PC-9 (cell line): Measurements from ENCODE around the gene FMR1NB. TPM values are rescaled to one million over a fixed set of nuclear protein-coding genes. Genes with fewer than 3 reads are reported as not detected.

ENCODE experiments used
- BruUV-seq: library from RNA; stranded (reverse); fragments of 400-500 nt; replicated peaks from 2 replicates; lab custom pipeline; 2021; lab: Mats Ljungman, UMichigan
- CTCF ChIA-PET: fragments of 300-600 bp; sonication (Branson Sonifier 250); formaldehyde crosslinking; loops from one replicate; lab custom pipeline; 2022; ENCODE audit warnings: antibody characterized with exemption; lab: Charles Lee
- POLR2A ChIA-PET: fragments of 300-600 bp; sonication (Branson Sonifier 250); formaldehyde crosslinking; loops from one replicate; lab custom pipeline; 2022; ENCODE audit warnings: antibody characterized with exemption; ENCODE audit not compliant: unreplicated experiment; lab: Charles Lee
- DNase-seq, 2 experiments: peaks; one replicate each; pipeline versions ENCODE4 v3.0.0 to v3.0.0-alpha.2; 2015 to 2022; ENCODE audit warnings: mixed read lengths in 1 of 2
- H2AFZ ChIP-seq: fragments of 200-600 bp; sonication (generic); 2 replicates; pipeline ENCODE4 v1.8.1; 2017; ENCODE audit warnings: antibody characterized with exemption
- H3F3A ChIP-seq: fragments of 200-600 bp; sonication (generic); 2 replicates; pipeline ENCODE4 v1.8.1; 2017; ENCODE audit warnings: antibody characterized with exemption, mild to moderate bottlenecking, low read depth; ENCODE audit not compliant: insufficient read depth
- H3K27ac ChIP-seq: fragments of 200-600 bp; sonication (generic); 2 replicates; pipeline ENCODE4 v1.6.1; 2016; ENCODE audit warnings: mixed run types
- H3K27me3 ChIP-seq: fragments of 200-600 bp; sonication (generic); 2 replicates; pipeline ENCODE4 v1.6.1; 2016; ENCODE audit warnings: low read depth, mixed run types; ENCODE audit not compliant: insufficient read depth
- H3K36me3 ChIP-seq: fragments of 200-600 bp; sonication (generic); 2 replicates; pipeline ENCODE4 v1.6.1; 2016; ENCODE audit warnings: low read depth, mixed run types
- H3K4me1 ChIP-seq: fragments of 200-600 bp; sonication (generic); replicated peaks from 2 replicates; pipeline ENCODE4 v1.6.1; 2016; ENCODE audit warnings: mixed run types; ENCODE audit not compliant: insufficient read depth
- H3K4me2 ChIP-seq: fragments of 200-600 bp; sonication (generic); 2 replicates; pipeline ENCODE4 v1.6.1; 2017; ENCODE audit warnings: mixed run types
- H3K4me3 ChIP-seq: fragments of 200-600 bp; sonication (generic); 2 replicates; pipeline ENCODE4 v1.6.1; 2016; ENCODE audit warnings: mixed run types
- H3K79me2 ChIP-seq: fragments of 200-600 bp; sonication (generic); 2 replicates; pipeline ENCODE4 v1.6.1; 2017; ENCODE audit warnings: low read depth, mixed run types
- H3K9me2 ChIP-seq: fragments of 200-600 bp; sonication (generic); 2 replicates; pipeline ENCODE4 v1.8.1; 2017; ENCODE audit warnings: mild to moderate bottlenecking; ENCODE audit not compliant: insufficient read depth
- H3K9me3 ChIP-seq: fragments of 200-600 bp; sonication (generic); 2 replicates; pipeline ENCODE4 v1.8.1; 2016; ENCODE audit warnings: low read depth; ENCODE audit not compliant: insufficient read depth
- H4K20me1 ChIP-seq: fragments of 200-600 bp; sonication (generic); 2 replicates; pipeline ENCODE4 v1.8.1; 2017; ENCODE audit not compliant: insufficient read depth
- EZH2 ChIP-seq: fragments of 200-600 bp; sonication (generic); IDR thresholded peaks from 2 replicates; pipeline ENCODE4 v1.8.0; 2017; ENCODE audit warnings: antibody characterized with exemption, low read depth
- intact Hi-C: fragments of 100-400 bp; cut with micrococcal nuclease; formaldehyde crosslinking; loops from one replicate; pipeline ENCODE4 v1.10.0; 2022; ENCODE audit not compliant: unreplicated experiment
- total RNA-seq: library from RNA; stranded (reverse); gene quantifications from 2 replicates; pipeline ENCODE4 v1.2.3, GENCODE V29; 2021
- TF ChIP-seq, protein P1 (sequence below): fragments of 200-600 bp; sonication (generic); conservative IDR thresholded peaks from 2 replicates; pipeline ENCODE4 v1.6.1; 2017; ENCODE audit warnings: mixed run types, antibody characterized with exemption, mild to moderate bottlenecking, moderate library complexity

FMR1NB gene
- total RNA-seq, 1 experiment from 2014 or later: not detected

DNA sequence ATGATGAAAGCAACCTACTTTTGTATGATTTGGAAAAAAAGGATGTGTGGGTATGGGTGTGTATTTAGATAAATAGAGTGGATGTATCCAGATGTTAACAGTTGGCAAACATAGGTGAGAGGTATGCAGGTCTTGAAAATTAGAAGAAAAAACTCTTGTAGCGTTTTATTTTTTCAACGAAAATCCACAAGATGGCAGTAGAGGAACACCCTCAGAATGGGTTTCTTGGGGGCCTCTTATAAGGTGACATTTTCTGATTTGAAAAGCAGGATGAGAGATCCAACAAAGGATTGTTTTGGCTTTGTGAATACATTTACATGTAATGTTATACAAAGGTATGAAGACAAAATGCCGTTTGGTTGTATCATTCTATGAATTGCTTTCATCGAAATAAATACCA, 68.3 kb downstream of the FMR1NB start:
- H3K4me2 ChIP-seq: no peak overlapping the region
- no peak overlapping the region for H2AFZ ChIP-seq
- no TSS peak for BruUV-seq
- no peaks in the 10 kb centered on the region for H3K9me3 ChIP-seq
- TF ChIP-seq, protein P1, sequence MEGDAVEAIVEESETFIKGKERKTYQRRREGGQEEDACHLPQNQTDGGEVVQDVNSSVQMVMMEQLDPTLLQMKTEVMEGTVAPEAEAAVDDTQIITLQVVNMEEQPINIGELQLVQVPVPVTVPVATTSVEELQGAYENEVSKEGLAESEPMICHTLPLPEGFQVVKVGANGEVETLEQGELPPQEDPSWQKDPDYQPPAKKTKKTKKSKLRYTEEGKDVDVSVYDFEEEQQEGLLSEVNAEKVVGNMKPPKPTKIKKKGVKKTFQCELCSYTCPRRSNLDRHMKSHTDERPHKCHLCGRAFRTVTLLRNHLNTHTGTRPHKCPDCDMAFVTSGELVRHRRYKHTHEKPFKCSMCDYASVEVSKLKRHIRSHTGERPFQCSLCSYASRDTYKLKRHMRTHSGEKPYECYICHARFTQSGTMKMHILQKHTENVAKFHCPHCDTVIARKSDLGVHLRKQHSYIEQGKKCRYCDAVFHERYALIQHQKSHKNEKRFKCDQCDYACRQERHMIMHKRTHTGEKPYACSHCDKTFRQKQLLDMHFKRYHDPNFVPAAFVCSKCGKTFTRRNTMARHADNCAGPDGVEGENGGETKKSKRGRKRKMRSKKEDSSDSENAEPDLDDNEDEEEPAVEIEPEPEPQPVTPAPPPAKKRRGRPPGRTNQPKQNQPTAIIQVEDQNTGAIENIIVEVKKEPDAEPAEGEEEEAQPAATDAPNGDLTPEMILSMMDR: peak; percentile 87
- no peak for TF ChIP-seq EZH2
- no peaks in the 10 kb centered on the region for H3K79me2 ChIP-seq
- no peaks in the 10 kb centered on the region for H3K4me1 ChIP-seq
- H3K9me2 ChIP-seq: no peaks in the 10 kb centered on the region
- ChIA-PET CTCF (no interaction called here), POLR2A (no interaction called here)
- H3K36me3 ChIP-seq: no peaks in the 10 kb centered on the region
- no peaks in the 10 kb centered on the region for H3K27me3 ChIP-seq
- DNase-seq: peak in 1 of 2 experiments; percentile 50
- H3K27ac ChIP-seq: no peak overlapping the region
- intact Hi-C loops: loop anchor here (1.0 to 10.0 kb wide), 3 partner anchors 235 to 1422 kb away; no protein-coding TSS in a partner anchor
- no peaks in the 10 kb centered on the region for H3F3A ChIP-seq
- H3K4me3 ChIP-seq: no peak overlapping the region
- no peaks in the 10 kb centered on the region for H4K20me1 ChIP-seq

DNA sequence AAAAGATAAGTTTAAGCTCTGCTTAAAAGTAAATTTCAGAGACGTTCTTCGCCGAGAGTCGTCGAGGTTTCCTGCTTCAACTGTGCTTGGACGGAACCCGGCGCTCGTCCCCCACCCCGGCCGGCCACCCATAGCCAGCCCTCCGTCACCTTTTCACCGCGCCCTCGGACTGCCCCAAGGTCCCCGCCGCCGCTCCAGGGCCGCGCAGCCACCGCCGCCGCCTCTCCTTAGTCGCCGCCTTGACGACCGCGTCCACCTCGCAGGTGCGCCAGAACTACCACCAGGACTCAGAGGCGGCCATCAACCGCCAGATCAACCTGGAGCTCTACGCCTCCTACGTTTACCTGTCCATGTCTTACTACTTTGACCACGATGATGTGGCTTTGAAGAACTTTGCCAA, 70.8 kb downstream of the FMR1NB start:
- ChIA-PET POLR2A (no interaction called here), CTCF (no interaction called here)
- Histone ChIP-seq H3K9me2 (no peaks in the 10 kb centered on the region), H3K9me3 (no peaks in the 10 kb centered on the region), H4K20me1 (no peaks in the 10 kb centered on the region), H3K79me2 (no peaks in the 10 kb centered on the region), H2AFZ (no peak overlapping the region), H3K27me3 (0 out of 2 replicates have a peak, but pooled peaks cover 7% of the 10 kb centered on the region), H3F3A (no peaks in the 10 kb centered on the region), H3K4me1 (no peaks in the 10 kb centered on the region), H3K27ac (no peak overlapping the region), H3K4me2 (no peak overlapping the region), H3K4me3 (no peak overlapping the region), H3K36me3 (no peaks in the 10 kb centered on the region)
- no TSS peak for BruUV-seq
- DNase-seq: no peak
- intact Hi-C loops: no loop called here
- TF ChIP-seq, protein P1: no peak

DNA sequence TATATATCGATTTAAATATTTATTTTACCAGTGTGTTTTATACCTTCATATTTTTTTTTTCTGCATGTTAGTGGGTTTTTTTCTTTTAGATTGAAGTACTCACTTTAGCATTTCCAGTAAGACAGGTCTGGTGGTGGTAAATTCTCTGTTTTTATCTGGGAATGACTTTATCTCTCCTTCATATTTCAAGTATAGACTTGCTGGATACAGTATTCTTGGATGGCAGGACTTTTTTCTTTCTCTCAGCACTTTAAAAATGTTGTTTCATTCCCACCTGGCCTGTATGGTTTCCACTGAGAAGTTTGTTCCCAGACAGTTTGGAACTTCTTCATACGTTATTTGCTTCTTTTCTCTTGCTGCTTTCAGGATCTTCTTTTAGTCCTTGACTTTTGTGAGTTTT, 86.1 kb downstream of the FMR1NB start:
- Histone ChIP-seq H2AFZ (no peak overlapping the region), H3K27ac (no peak overlapping the region), H3K36me3 (no peaks in the 10 kb centered on the region), H3K4me3 (no peak overlapping the region), H3F3A (no peaks in the 10 kb centered on the region), H3K4me2 (no peak overlapping the region), H4K20me1 (no peaks in the 10 kb centered on the region), H3K27me3 (peaks cover 10% of the 10 kb centered on the region; the same call in 1 of the 2 replicates), H3K79me2 (no peaks in the 10 kb centered on the region), H3K9me3 (no peaks in the 10 kb centered on the region), H3K9me2 (no peaks in the 10 kb centered on the region), H3K4me1 (no peaks in the 10 kb centered on the region)
- intact Hi-C loops: no loop called here
- no peak for DNase-seq
- no peak for TF ChIP-seq EZH2
- TF ChIP-seq, protein P1: no peak
- no TSS peak for BruUV-seq
- ChIA-PET POLR2A (no interaction called here), CTCF (no interaction called here)
